Measurements from ENCODE around the gene GNPAT.

GNPAT gene

GRCh38 chr1:231324660-231325059 is 83.6 kb downstream of the GNPAT start:
- H3K4me3 ChIP-seq = no peak overlapping the region
- no peak overlapping the region for H3K27ac ChIP-seq
- TF ChIP-seq CTCF (IDR thresholded peaks at IDR 0.05) = no peak
- DNase-seq (ENCODE audit: low spot score) = no peak

GRCh38 chr1:231326248-231326647 is 85.2 kb downstream of the GNPAT start:
- no peak for TF ChIP-seq CTCF (IDR thresholded peaks at IDR 0.05)
- no peak for DNase-seq (ENCODE audit: low spot score)
- Histone ChIP-seq H3K4me3 (no peak overlapping the region), H3K27ac (no peak overlapping the region)
